Pancreas (tissue), 10 donors: Measurements from ENCODE around the gene ACSS1. TPM values are rescaled to one million over a fixed set of nuclear protein-coding genes. Genes with fewer than 3 reads are reported as not detected.

Experiments
- ATAC-seq, 4 donors: fragments of 200-7000 bp; cut with Tn5 transposase; one replicate each; pipeline versions ENCODE4 v1.8.0 to v1.9.1; 2020; ENCODE audit warnings: mild to moderate bottlenecking in 4 of 4, moderate library complexity in 4 of 4
- DNase-seq, 6 donors: peaks; one replicate each; pipeline ENCODE4 v3.0.0-alpha.2; 2020
- FAIRE-seq: peaks from 2 replicates; lab custom pipeline; 2012; peaks lifted over from hg19 to GRCh38; lab: Jason Lieb, UNC
- H3K27ac ChIP-seq, 4 donors: fragments of 200-600 bp; sonication (generic); 1 replicate in 3 of 4; 2 replicates in 1 of 4; pipeline versions ENCODE4 v1.5.0 to v1.8.0; 2020
- H3K27me3 ChIP-seq, 4 donors: fragments of 200-600 bp; one replicate each; pipeline ENCODE4 v1.8.0; 2021
- H3K36me3 ChIP-seq, 3 donors: fragments of 200-600 bp; sonication (generic) in 1 of 3; one replicate each; pipeline versions ENCODE4 v1.5.0 to v1.8.0; 2020 to 2021
- H3K4me1 ChIP-seq, 3 donors: fragments of 200-600 bp; one replicate each; pipeline ENCODE4 v1.8.0; 2021
- H3K4me3 ChIP-seq, 4 donors: fragments of 200-600 bp; sonication (generic) in 2 of 4; one replicate each; pipeline versions ENCODE4 v1.5.0 to v1.8.0; 2020 to 2021
- H3K9me3 ChIP-seq, 4 donors: fragments of 200-600 bp; one replicate each; pipeline ENCODE4 v1.8.0; 2021
- WGBS, 2 donors: extraction: QIAGEN DNeasy Blood & Tissue Kit; methylation state at CpG; one replicate each; pipeline ENCODE4 v1.1.7; 2013; 5-methylcytosine and 5-hydroxymethylcytosine counted together
- intact Hi-C, 3 donors: fragments of 100-400 bp; cut with DNase I; formaldehyde crosslinking; loops; one replicate each; pipeline versions ENCODE4 v1.11.1 to v1.14.2; 2022
- polyA plus RNA-seq, 2 donors: library from polyadenylated mRNA; stranded (reverse); fragments of 200-250 nt; gene quantifications; one replicate each; pipeline ENCODE4 v1.2.3, GENCODE V29; 2013
- total RNA-seq, 6 donors: library from RNA; stranded (reverse); fragmentation: NEBNext Ultra II Directional in 4 of 6; extraction: Animal tissue kit (Norgen Biotek cat#: 25700) in 4 of 6; gene quantifications; one replicate each; pipeline versions ENCODE4 v1.2.1 to v1.2.4, GENCODE V29; 2021 to 2023
- TF ChIP-seq, protein P1 (sequence below), 4 donors: fragments of 200-600 bp; sonication (generic) in 3 of 4; IDR thresholded peaks; one replicate each; pipeline versions ENCODE4 v1.5.0 to v1.8.0; 2021; ENCODE audit warnings: antibody characterized with exemption in 4 of 4
- donor health status: healthy with polysubstance abuse.
- donor health status: DM: no; HTN: no; CAD: no; lungs with moderate emphysema.
- donor health status: DM: no; HTN: no; CAD: no.
- donor health status: control.
- donor health status: control.
- donor health status: Bipolar disorder and iron deficiency.
- donor health status: DM: yes; HTN: yes; CAD: no.
- donor health status: DM: no; HTN: no; CAD: no.
- donor health status: DM: no; HTN: no; CAD: no.
- donor health status: DM: yes; HTN: yes; CAD: no.

Gene ACSS1
- total and polyA plus RNA-seq, 8 donors: 30.4 to 47.2 (median 36.0) TPM

- intact Hi-C loops: no loop called here
- ATAC-seq (no peak), FAIRE-seq (no peak), DNase-seq (peak in 1 of 6 donors; percentile 19)
- TF ChIP-seq, protein P1, sequence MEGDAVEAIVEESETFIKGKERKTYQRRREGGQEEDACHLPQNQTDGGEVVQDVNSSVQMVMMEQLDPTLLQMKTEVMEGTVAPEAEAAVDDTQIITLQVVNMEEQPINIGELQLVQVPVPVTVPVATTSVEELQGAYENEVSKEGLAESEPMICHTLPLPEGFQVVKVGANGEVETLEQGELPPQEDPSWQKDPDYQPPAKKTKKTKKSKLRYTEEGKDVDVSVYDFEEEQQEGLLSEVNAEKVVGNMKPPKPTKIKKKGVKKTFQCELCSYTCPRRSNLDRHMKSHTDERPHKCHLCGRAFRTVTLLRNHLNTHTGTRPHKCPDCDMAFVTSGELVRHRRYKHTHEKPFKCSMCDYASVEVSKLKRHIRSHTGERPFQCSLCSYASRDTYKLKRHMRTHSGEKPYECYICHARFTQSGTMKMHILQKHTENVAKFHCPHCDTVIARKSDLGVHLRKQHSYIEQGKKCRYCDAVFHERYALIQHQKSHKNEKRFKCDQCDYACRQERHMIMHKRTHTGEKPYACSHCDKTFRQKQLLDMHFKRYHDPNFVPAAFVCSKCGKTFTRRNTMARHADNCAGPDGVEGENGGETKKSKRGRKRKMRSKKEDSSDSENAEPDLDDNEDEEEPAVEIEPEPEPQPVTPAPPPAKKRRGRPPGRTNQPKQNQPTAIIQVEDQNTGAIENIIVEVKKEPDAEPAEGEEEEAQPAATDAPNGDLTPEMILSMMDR (IDR thresholded peaks at IDR 0.05): no peak
- Histone ChIP-seq H3K9me3 (no peaks in the 10 kb centered on the region), H3K36me3 (peaks cover 0 to 32% (median 5%) of the 10 kb centered on the region in 3 donors), H3K27ac (no peak overlapping the region), H3K27me3 (no peaks in the 10 kb centered on the region), H3K4me1 (no peaks in the 10 kb centered on the region), H3K4me3 (no peak overlapping the region)
- 86 to 87% methylated on average over 20 of the region's 20 CpGs for WGBS, 2 donors
Measured at GRCh38 chr20:24961384-24962181, 96.4 kb downstream of the ACSS1 start.

- FAIRE-seq (no peak), ATAC-seq (peak in 1 of 4 donors; percentile 21), DNase-seq (no peak)
- no peak overlapping the region for H3K27ac ChIP-seq
- H3K27me3 ChIP-seq: no peaks in the 10 kb centered on the region
- intact Hi-C loops: no loop called here
- H3K36me3 ChIP-seq: peaks cover 0 to 25% (median 5%) of the 10 kb centered on the region in 3 donors
- no peaks in the 10 kb centered on the region for H3K4me1 ChIP-seq
- H3K4me3 ChIP-seq: no peak overlapping the region
- TF ChIP-seq, protein P1 (IDR thresholded peaks at IDR 0.05): no peak
- no peaks in the 10 kb centered on the region for H3K9me3 ChIP-seq
- 51 to 60% methylated on average over 2 of the region's 2 CpGs for WGBS, 2 donors
Measured at GRCh38 chr20:24960861-24961260, 97.1 kb downstream of the ACSS1 start.

GRCh38 chr20:24960302-24960801 is 97.6 kb downstream of the ACSS1 start:
- ATAC-seq: peak in 2 of 4 donors; percentile 30 to 95
- H3K4me3 ChIP-seq: no peak overlapping the region
- intact Hi-C loops: no loop called here
- TF ChIP-seq, protein P1 (IDR thresholded peaks at IDR 0.05): no peak
- H3K9me3 ChIP-seq: no peaks in the 10 kb centered on the region
- 82 to 94% methylated on average over 10 of the region's 10 CpGs for WGBS, 2 donors
- no peak overlapping the region for H3K27ac ChIP-seq
- DNase-seq: peak in 5 of 6 donors; percentile 6 to 75 (median 52)
- no peak for FAIRE-seq
- no peaks in the 10 kb centered on the region for H3K4me1 ChIP-seq
- H3K27me3 ChIP-seq: no peaks in the 10 kb centered on the region
- H3K36me3 ChIP-seq: peaks cover 0 to 20% (median 5%) of the 10 kb centered on the region in 3 donors

DNA sequence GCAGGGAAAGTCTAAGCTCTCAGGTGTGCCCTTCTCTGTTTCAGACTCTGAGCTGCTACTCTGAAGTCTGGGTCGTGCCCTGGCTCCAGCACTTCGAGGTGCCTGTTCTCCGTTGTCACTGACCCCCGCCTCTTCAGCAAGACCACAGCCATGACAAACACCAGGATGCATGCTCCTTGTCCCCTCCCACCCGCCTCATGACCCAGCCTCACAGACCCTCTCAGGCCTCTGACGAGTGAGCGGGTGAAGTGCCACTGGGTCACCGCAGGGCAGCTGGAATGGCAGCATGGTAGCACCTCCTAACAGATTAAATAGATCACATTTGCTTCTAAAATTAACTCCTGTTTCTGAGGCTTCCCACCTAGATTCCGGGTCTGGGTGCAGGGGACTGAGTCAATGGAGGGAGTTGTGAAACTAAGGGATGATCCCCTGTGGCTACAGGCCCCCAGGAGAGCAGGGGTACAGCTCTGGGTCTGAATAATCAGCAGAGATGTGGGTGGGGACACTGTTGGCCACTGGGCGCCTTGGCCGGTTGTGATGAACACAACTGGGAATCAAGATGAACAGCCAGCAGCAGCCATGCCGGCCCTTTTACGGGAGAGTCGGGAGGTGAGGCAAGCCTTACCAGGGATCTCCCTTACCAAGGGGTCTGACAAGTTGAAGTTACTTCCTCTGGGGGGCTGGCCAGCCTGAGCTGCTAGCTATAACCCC is 98.2 kb downstream of the ACSS1 start:
- ATAC-seq: no peak
- Histone ChIP-seq H3K4me1 (no peaks in the 10 kb centered on the region), H3K27me3 (no peaks in the 10 kb centered on the region), H3K27ac (no peak overlapping the region), H3K36me3 (peaks cover 0 to 19% (median 5%) of the 10 kb centered on the region in 3 donors), H3K9me3 (no peaks in the 10 kb centered on the region), H3K4me3 (no peak overlapping the region)
- intact Hi-C loops: no loop called here
- FAIRE-seq: no peak
- peak in 2 of 6 donors; percentile 6 to 43 for DNase-seq
- TF ChIP-seq, protein P1 (IDR thresholded peaks at IDR 0.05): no peak
- 84 to 89% methylated on average over 14 of the region's 14 CpGs for WGBS, 2 donors
